GM06990 (cell line): ENCODE results near the gene RNF13.

Source experiments
- DNase-seq: peaks from one replicate; pipeline ENCODE4 v3.0.0-alpha.2; 2011; ENCODE audit not compliant: insufficient read length; ENCODE audit errors: extremely low read depth
- H3K27me3 ChIP-seq: replicated peaks from 2 replicates; pipeline ENCODE4 v1.6.0; 2011; ENCODE audit warnings: low read length; ENCODE audit not compliant: control insufficient read depth, insufficient read depth
- H3K36me3 ChIP-seq: 2 replicates; pipeline ENCODE4 v1.5.1; 2011; ENCODE audit warnings: low read length; ENCODE audit not compliant: control insufficient read depth, insufficient read depth
- H3K4me3 ChIP-seq: replicated peaks from 2 replicates; pipeline ENCODE4 v1.5.1; 2011; ENCODE audit warnings: low read depth, mild to moderate bottlenecking, control low read depth, low read length
- CTCF ChIP-seq: IDR thresholded peaks from 2 replicates; pipeline ENCODE4 v1.5.1; 2011; ENCODE audit warnings: low read length, control low read depth, mild to moderate bottlenecking, inconsistent platforms; ENCODE audit not compliant: insufficient read depth, poor library complexity, severe bottlenecking

RNF13 gene

DNA sequence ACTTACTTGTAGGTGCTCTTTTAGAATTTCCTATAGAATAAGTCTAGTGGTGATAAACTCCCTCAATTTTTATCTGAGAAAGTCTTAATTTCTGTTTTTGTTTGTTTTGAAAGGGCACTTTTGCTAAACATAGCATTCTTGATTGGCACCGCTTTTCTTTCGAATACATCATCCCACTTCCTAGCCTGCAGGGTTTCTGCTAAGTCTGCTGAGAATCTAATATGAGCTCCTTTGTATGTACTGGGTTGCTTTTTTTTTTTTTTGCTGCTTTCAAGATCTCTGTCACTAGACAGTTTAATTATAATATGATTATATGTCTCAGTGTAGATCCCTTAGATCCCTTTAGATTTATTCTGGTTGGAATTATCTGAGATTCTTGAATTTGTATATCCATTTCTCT is 136.2 kb downstream of the RNF13 start:
- TF ChIP-seq CTCF, result no peak
- Histone ChIP-seq H3K36me3 (no peaks in the 10 kb centered on the region), H3K27me3 (no peaks in the 10 kb centered on the region), H3K4me3 (no peak overlapping the region)
- no peak for DNase-seq

- no peak for DNase-seq
- no peak for TF ChIP-seq CTCF
- Histone ChIP-seq H3K4me3 (no peak overlapping the region), H3K27me3 (no peaks in the 10 kb centered on the region), H3K36me3 (no peaks in the 10 kb centered on the region)
Measured at GRCh38 chr3:149954812-149955211, 141.8 kb downstream of the RNF13 start.

- TF ChIP-seq CTCF, result no peak
- H3K27me3 ChIP-seq, result no peaks in the 10 kb centered on the region
- DNase-seq, result no peak
- no peak overlapping the region for H3K4me3 ChIP-seq
- H3K36me3 ChIP-seq, result no peaks in the 10 kb centered on the region
Measured at GRCh38 chr3:149955449-149955848, 142.4 kb downstream of the RNF13 start.

- no peak for DNase-seq
- no peak for TF ChIP-seq CTCF
- Histone ChIP-seq H3K36me3 (no peaks in the 10 kb centered on the region), H3K27me3 (no peaks in the 10 kb centered on the region), H3K4me3 (no peak overlapping the region)
Measured at GRCh38 chr3:149957361-149958125, 144.5 kb downstream of the RNF13 start.

GRCh38 chr3:149958171-149958796 is 145.3 kb downstream of the RNF13 start:
- Histone ChIP-seq H3K27me3 (no peaks in the 10 kb centered on the region), H3K4me3 (no peak overlapping the region), H3K36me3 (no peaks in the 10 kb centered on the region)
- TF ChIP-seq CTCF, result peak; percentile 5
- DNase-seq, result no peak

- Histone ChIP-seq H3K4me3 (no peak overlapping the region), H3K27me3 (no peaks in the 10 kb centered on the region), H3K36me3 (no peaks in the 10 kb centered on the region)
- TF ChIP-seq CTCF, result no peak
- DNase-seq, result no peak
Measured at GRCh38 chr3:149959443-149959842, 146.4 kb downstream of the RNF13 start.
